ENCODE measurements around the gene ALK.

ALK gene

DNA sequence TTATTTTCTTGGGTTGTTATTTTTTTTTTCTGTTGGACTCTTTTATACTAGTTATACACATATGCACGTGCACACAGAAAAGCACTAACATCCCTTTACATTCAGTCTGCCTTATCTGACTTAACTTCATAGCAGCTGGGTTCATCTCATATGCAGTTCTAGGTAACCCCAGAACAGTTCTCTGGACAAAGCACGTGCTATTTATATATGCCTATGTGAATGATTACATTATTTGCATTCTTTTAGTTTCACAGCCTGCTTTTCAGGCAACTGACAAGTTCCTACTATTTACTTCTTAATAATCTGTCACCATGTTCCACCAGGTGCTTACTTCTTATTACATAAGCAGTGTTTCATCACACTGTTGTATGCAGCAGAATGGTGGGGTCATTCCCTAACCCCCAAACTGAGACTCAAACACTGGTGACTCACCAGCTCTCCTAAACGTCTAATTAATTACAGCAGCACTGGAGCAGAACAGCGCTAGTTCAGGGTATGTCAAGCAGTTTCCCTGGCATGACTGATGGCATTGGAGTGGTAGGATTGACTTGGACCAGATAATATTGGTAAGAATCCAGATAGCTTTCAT lies 433.3 kb downstream of the ALK start (continued):
- TF ChIP-seq, protein P1, sequence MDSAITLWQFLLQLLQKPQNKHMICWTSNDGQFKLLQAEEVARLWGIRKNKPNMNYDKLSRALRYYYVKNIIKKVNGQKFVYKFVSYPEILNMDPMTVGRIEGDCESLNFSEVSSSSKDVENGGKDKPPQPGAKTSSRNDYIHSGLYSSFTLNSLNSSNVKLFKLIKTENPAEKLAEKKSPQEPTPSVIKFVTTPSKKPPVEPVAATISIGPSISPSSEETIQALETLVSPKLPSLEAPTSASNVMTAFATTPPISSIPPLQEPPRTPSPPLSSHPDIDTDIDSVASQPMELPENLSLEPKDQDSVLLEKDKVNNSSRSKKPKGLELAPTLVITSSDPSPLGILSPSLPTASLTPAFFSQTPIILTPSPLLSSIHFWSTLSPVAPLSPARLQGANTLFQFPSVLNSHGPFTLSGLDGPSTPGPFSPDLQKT (IDR thresholded peaks at IDR 0.05; ENCODE audit: borderline replicate concordance, low read depth, low read length), result no peak
- TF ChIP-seq ZXDB (tag by site-specific recombination; IDR thresholded peaks at IDR 0.05) (no peak), ZNF112 (tag by site-specific recombination; IDR thresholded peaks at IDR 0.05) (no peak), GLIS1 (tag by site-specific recombination; IDR thresholded peaks at IDR 0.05) (no peak)

DNA sequence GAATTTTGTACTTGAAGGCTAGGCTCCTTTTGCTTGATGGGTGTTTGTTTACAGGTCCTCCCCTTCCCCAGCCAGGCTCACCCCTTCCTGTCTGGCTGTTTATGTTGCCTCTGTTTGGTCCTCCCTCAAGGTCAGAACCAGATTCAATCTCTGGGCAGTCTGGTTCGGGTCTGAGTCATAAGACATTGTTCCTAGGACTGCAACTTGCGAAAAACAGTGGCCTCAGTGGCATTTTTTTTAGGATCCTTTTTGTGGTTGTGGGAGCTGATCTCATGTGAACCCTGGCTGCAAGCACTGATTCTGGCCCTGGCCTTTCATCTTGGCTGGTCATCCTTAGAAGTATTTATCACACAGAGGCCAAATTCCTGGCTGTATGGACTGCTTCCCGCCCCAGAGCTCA lies 435.8 kb downstream of the ALK start:
- POLR2A ChIA-PET, result no interaction called here

DNA sequence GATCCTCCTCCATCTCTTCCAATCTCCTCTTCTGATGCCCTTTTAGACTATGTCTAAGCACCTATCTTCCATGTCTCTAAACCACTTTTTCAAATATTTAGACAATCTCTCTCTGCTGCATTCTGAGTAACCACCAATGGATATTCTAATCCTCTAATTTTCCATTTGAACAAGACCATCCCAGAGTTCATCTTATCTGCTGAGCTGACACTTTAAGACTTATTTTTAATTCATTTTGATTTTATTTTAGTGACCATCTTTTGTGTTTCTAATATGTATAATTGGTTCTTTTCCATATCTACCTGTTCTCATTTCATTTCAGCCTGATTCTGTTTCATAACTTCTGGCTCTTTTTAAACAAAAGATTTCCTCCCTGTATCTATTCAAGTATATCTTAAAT lies 436.3 kb downstream of the ALK start:
- no peaks in the 10 kb centered on the region for H3K9me3 ChIP-seq (ENCODE audit: control insufficient read depth, insufficient read depth, low read depth, low read length)
- H3K4me3 ChIP-seq (ENCODE audit: low read depth, low read length), result no peak overlapping the region
- no peaks in the 10 kb centered on the region for H3K4me1 ChIP-seq (ENCODE audit: control insufficient read depth, insufficient read depth, low read length)
- POLR2A ChIA-PET, result no interaction called here
- CTCF ChIA-PET, result no interaction called here
- no peak overlapping the region for H3K27ac ChIP-seq (ENCODE audit: extremely low read depth, low read depth, low read length)
- H3K36me3 ChIP-seq (ENCODE audit: control insufficient read depth in 2 of 2, insufficient read depth in 1 of 2, low read length in 2 of 2), result no peaks in the 10 kb centered on the region
- no peak for TF ChIP-seq ZNF514 (tag by site-specific recombination; IDR thresholded peaks at IDR 0.05)
- TF ChIP-seq, protein P2, sequence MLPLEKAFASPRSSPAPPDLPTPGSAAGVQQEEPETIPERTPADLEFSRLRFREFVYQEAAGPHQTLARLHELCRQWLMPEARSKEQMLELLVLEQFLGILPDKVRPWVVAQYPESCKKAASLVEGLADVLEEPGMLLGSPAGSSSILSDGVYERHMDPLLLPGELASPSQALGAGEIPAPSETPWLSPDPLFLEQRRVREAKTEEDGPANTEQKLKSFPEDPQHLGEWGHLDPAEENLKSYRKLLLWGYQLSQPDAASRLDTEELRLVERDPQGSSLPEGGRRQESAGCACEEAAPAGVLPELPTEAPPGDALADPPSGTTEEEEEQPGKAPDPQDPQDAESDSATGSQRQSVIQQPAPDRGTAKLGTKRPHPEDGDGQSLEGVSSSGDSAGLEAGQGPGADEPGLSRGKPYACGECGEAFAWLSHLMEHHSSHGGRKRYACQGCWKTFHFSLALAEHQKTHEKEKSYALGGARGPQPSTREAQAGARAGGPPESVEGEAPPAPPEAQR (tag by site-specific recombination; IDR thresholded peaks at IDR 0.05), result no peak
- TF ChIP-seq KLF8 (tag by site-specific recombination; IDR thresholded peaks at IDR 0.05), result no peak
- TF ChIP-seq ZNF521 (tag by site-specific recombination; IDR thresholded peaks at IDR 0.05), result no peak
- no peak for TF ChIP-seq ZNF335 (tag by site-specific recombination; conservative IDR thresholded peaks at IDR 0.05)
- TF ChIP-seq ZNF341 (tag by site-specific recombination; IDR thresholded peaks at IDR 0.05; ENCODE audit: low read depth), result no peak
- TF ChIP-seq, protein P3, sequence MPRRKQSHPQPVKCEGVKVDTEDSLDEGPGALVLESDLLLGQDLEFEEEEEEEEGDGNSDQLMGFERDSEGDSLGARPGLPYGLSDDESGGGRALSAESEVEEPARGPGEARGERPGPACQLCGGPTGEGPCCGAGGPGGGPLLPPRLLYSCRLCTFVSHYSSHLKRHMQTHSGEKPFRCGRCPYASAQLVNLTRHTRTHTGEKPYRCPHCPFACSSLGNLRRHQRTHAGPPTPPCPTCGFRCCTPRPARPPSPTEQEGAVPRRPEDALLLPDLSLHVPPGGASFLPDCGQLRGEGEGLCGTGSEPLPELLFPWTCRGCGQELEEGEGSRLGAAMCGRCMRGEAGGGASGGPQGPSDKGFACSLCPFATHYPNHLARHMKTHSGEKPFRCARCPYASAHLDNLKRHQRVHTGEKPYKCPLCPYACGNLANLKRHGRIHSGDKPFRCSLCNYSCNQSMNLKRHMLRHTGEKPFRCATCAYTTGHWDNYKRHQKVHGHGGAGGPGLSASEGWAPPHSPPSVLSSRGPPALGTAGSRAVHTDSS (tag by site-specific recombination; IDR thresholded peaks at IDR 0.05), result no peak
- no peak for TF ChIP-seq HOXA7 (CRISPR knock-in tag; IDR thresholded peaks at IDR 0.05; ENCODE audit: borderline replicate concordance)
- TF ChIP-seq, protein P4, sequence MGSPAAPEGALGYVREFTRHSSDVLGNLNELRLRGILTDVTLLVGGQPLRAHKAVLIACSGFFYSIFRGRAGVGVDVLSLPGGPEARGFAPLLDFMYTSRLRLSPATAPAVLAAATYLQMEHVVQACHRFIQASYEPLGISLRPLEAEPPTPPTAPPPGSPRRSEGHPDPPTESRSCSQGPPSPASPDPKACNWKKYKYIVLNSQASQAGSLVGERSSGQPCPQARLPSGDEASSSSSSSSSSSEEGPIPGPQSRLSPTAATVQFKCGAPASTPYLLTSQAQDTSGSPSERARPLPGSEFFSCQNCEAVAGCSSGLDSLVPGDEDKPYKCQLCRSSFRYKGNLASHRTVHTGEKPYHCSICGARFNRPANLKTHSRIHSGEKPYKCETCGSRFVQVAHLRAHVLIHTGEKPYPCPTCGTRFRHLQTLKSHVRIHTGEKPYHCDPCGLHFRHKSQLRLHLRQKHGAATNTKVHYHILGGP (tag by site-specific recombination; IDR thresholded peaks at IDR 0.05), result no peak
- TF ChIP-seq ZNF404 (tag by site-specific recombination; IDR thresholded peaks at IDR 0.05), result no peak
- TF ChIP-seq ZNF544 (tag by site-specific recombination; IDR thresholded peaks at IDR 0.05), result no peak
- TF ChIP-seq, protein P5, sequence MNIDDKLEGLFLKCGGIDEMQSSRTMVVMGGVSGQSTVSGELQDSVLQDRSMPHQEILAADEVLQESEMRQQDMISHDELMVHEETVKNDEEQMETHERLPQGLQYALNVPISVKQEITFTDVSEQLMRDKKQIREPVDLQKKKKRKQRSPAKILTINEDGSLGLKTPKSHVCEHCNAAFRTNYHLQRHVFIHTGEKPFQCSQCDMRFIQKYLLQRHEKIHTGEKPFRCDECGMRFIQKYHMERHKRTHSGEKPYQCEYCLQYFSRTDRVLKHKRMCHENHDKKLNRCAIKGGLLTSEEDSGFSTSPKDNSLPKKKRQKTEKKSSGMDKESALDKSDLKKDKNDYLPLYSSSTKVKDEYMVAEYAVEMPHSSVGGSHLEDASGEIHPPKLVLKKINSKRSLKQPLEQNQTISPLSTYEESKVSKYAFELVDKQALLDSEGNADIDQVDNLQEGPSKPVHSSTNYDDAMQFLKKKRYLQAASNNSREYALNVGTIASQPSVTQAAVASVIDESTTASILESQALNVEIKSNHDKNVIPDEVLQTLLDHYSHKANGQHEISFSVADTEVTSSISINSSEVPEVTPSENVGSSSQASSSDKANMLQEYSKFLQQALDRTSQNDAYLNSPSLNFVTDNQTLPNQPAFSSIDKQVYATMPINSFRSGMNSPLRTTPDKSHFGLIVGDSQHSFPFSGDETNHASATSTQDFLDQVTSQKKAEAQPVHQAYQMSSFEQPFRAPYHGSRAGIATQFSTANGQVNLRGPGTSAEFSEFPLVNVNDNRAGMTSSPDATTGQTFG (tag by site-specific recombination; IDR thresholded peaks at IDR 0.05; ENCODE audit: borderline replicate concordance), result no peak
- no peak for TF ChIP-seq ZNF473 (tag by site-specific recombination; IDR thresholded peaks at IDR 0.05)
- TF ChIP-seq ZNF701 (tag by site-specific recombination; IDR thresholded peaks at IDR 0.05), result no peak
- no peak for TF ChIP-seq MYNN (tag by site-specific recombination; IDR thresholded peaks at IDR 0.05; ENCODE audit: borderline replicate concordance)

More for the DNA sequence above, 435.8 kb downstream of the ALK start:
- H3K4me3 ChIP-seq (ENCODE audit: low read depth, low read length), result no peak overlapping the region
- H3K36me3 ChIP-seq (ENCODE audit: control insufficient read depth in 2 of 2, insufficient read depth in 1 of 2, low read length in 2 of 2), result no peaks in the 10 kb centered on the region
- H3K9me3 ChIP-seq (ENCODE audit: control insufficient read depth, insufficient read depth, low read depth, low read length), result no peaks in the 10 kb centered on the region
- H3K4me1 ChIP-seq (ENCODE audit: control insufficient read depth, insufficient read depth, low read length), result no peaks in the 10 kb centered on the region
- H3K27ac ChIP-seq (ENCODE audit: extremely low read depth, low read depth, low read length), result no peak overlapping the region
- no peak for TF ChIP-seq GFI1B (tag by site-specific recombination; IDR thresholded peaks at IDR 0.05)
- TF ChIP-seq, protein P6, sequence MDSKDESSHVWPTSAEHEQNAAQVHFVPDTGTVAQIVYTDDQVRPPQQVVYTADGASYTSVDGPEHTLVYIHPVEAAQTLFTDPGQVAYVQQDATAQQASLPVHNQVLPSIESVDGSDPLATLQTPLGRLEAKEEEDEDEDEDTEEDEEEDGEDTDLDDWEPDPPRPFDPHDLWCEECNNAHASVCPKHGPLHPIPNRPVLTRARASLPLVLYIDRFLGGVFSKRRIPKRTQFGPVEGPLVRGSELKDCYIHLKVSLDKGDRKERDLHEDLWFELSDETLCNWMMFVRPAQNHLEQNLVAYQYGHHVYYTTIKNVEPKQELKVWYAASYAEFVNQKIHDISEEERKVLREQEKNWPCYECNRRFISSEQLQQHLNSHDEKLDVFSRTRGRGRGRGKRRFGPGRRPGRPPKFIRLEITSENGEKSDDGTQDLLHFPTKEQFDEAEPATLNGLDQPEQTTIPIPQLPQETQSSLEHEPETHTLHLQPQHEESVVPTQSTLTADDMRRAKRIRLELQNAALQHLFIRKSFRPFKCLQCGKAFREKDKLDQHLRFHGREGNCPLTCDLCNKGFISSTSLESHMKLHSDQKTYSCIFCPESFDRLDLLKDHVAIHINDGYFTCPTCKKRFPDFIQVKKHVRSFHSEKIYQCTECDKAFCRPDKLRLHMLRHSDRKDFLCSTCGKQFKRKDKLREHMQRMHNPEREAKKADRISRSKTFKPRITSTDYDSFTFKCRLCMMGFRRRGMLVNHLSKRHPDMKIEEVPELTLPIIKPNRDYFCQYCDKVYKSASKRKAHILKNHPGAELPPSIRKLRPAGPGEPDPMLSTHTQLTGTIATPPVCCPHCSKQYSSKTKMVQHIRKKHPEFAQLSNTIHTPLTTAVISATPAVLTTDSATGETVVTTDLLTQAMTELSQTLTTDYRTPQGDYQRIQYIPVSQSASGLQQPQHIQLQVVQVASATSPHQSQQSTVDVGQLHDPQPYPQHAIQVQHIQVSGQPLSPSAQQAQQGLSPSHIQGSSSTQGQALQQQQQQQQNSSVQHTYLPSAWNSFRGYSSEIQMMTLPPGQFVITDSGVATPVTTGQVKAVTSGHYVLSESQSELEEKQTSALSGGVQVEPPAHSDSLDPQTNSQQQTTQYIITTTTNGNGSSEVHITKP (tag by site-specific recombination; IDR thresholded peaks at IDR 0.05), result no peak
- CTCF ChIA-PET, result no interaction called here

Measured in HEK293 (cell line).